NK-92 (cell line): ENCODE results near the gene CHKA.
A peak's percentile ranks its signal among the peaks of the same experiment; 100 is the strongest.

Experiments used
- DNase-seq: peaks from one replicate; lab custom pipeline; 2025; ENCODE audit not compliant: unreplicated experiment; lab: John Stamatoyannopoulos, UW

CHKA gene

DNA sequence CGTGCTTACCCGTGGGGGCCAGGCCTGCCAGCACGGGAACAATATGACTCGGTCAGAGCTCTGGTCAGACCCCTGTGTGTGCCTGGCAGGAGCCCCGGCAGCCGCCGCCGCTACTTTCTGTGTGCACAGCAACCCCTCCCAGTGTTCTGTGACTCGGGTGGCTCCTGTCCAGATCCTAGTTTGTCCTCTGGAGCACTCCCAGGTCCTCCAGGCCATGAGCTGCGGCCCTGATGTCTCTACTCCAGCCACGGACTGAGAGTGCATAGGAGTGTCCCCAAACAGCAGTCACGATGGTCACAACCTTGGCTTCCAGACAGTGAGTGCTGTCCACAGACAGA is 87.5 kb downstream of the CHKA start:
- no peak for DNase-seq

DNA sequence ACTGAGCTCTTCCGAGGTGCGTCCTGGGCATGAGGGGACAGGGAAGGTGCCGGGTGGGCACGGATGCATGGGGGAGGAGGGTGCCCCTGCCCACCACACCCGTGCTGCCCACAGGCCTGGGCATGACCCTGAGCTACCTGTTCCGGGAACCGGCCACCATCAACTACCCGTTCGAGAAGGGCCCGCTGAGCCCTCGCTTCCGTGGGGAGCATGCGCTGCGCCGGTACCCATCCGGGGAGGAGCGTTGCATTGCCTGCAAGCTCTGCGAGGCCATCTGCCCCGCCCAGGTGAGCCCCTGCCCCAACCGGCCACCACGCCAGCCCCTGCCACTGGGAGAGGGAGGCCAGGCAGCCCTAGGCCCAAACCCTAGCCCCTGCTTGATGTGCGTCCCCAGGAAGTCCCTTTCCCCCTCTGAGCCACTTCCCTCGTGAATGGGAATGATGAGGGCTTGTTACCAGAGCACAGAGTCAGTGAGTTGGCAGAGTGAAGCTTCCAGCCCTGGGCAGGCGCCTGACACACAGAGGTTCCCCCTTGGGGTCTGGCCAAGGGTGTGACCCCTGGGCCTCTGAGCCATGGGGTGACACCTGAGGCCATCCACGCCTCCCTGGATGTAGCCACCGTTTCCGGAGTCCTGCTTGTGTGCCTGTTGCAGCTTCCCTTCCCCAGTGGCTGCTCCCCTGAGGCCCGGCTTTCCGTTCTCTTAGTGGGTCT is 88.0 kb downstream of the CHKA start:
- no peak for DNase-seq

- DNase-seq: no peak
Observed at GRCh38 chr11:68032003-68032402, 89.2 kb downstream of the CHKA start.

- no peak for DNase-seq
Observed at GRCh38 chr11:68031144-68031464, 90.1 kb downstream of the CHKA start.

GRCh38 chr11:68030318-68031143 is 90.7 kb downstream of the CHKA start, which contains the start of gene NDUFS8:
Gene NDUFS8 (plus strand): TSS chr11:68030681. CDS start chr11:68032152, 1,471 bp downstream.
- peak; percentile 80 for DNase-seq

DNA sequence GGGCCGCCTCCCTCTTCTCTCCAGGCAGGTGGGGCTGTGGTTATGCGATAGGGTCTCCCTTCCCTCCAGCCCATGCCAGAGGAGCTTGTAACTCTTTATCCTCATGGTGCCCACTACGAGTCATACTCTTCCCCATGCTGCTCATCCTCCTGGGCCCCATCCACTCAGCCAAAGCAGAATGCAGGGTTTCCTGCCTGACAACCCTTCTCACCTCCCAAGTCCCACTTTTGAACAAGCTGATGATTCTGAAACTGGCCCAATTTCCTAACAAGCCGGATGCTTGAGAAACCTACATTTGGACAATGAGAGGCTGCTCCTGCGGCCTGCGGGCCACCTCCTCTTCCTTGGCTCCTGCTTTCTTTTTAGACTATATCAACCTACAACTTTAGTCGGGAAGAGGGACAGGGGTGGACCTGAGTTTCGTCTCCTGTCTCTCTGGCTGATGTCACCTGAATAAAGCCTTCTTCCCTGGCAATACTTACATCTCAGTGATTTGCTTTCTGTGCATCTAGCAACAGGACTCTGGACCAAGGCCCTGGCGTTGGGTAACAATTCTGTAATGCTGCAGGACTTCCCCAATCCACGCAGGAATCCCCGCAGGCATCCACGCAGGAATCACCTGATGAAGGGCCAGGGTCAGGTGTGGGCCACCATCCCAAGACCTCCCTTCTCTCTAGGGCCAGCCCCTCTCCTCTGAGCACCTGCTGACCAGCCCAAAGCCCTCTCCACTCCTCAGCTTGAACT is 92.2 kb downstream of the CHKA start:
- no peak for DNase-seq

DNA sequence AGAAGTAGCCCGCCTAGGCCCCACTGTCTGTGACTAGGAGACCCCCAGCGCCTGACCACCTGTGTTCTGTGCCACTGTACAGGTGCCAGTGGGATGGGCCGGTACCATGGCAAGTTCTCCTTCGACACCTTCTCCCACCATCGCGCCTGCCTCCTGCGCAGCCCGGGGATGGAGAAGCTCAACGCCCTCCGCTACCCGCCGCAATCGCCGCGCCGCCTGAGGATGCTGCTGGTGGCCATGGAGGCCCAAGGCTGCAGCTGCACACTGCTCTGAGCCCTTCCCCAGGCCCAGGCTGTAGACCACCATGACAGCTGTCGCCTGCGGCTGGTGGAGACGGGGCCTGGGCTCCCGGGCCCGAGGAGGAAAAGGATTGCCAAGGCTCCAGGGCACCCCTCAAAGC is 93.5 kb downstream of the CHKA start:
- no peak for DNase-seq

DNA sequence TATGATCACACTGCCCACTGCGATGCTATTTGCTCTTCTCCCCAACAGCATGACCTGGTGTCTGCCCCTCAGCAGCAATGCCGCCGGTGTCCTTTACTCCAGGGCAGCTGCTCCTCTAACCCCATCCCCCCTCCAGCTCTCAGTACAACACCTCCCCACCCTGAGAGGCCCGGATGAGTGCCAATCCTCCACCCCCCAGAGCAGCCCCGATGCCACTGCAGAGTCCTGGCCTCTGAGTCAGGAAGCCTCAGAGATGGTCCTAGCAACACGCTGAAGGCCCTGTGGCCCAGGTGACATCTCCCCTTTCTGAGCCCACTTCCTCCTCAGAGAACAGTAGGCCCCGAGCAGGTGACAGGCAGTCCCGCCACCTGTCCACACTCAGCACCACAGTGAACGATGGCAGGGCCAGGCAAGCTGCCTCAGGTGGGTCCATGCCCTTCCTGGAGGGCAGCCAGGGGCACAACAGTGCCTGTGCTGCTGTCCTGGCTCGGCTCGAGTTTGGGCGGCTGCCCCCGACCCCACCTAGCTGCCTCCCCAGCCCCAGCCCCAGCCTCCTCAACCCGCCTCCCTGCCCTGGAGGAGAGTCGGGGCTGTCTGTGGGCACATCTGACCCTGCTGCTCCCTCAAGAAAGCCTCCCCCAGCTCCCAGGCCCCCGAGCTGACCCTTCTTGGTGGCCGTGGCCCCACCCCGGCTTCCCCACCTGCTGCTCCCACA is 94.6 kb downstream of the CHKA start:
- DNase-seq: no peak

GRCh38 chr11:68025047-68025446 is 96.1 kb downstream of the CHKA start:
- DNase-seq: no peak

DNA sequence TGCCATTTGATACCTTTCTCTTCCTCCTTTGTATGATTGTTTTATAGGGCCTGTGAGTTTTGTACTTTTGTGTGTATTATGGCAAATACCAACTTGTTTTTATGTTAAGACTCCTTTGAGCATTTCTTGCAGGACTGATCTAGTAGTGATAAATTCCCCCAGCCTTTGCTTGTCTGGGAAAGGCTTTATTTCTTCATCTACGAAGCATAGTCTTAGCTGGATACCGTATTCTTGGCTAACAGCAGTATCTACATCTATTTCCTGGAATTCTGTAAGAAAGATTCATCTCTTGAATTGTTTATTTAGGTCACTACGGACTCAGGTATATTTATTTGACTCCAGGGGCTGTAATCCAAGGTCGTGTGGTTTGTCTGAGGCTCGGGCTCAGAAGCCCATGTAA is 96.7 kb downstream of the CHKA start:
- no peak for DNase-seq

DNA sequence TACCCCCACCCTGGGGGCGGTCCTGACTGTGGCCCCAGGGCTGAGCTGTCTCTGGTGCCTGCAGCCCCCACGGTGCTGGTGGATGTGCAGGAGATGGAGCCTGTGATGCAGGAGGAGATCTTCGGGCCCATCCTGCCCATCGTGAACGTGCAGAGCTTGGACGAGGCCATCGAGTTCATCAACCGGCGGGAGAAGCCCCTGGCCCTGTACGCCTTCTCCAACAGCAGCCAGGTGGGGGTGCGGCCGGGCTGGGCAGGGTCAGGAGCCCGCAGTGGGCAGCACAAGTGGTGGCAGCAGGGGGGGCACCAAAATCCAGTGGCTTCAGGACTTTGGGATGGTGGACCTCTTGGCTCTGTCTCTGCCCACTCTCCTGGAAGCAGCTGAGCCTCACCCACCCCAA is 98.7 kb downstream of the CHKA start:
- DNase-seq: no peak

GRCh38 chr11:68021167-68021787 is 99.9 kb downstream of the CHKA start:
- no peak for DNase-seq

GRCh38 chr11:68020575-68020974 is 100.6 kb downstream of the CHKA start:
- no peak for DNase-seq

DNA sequence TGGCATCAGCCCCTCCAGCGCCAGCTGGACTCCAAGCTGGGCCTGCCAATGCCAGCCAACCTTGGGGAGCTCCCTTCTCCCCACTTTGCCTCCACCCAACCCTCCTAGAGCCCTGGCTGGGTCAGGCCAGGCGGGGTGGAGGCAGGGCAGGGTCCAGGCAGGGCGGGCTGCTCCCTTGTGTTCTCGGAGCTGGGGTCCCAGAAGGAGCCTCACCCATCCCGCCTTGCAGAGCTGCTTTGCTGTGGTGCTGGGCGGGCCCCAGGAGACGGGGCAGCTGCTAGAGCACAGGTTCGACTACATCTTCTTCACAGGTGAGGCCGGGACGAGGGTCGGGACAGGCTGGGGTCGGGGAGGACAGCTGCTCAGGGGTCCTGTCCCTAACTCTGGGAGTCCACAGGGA is 101.7 kb downstream of the CHKA start:
- DNase-seq: no peak

- no peak for DNase-seq
Observed at GRCh38 chr11:68018730-68019190, 102.4 kb downstream of the CHKA start.

GRCh38 chr11:68017980-68018729 is 103.0 kb downstream of the CHKA start:
- no peak for DNase-seq

- no peak for DNase-seq
Observed at GRCh38 chr11:68016904-68017817, 104.0 kb downstream of the CHKA start.

GRCh38 chr11:68016161-68016903 is 104.9 kb downstream of the CHKA start:
- DNase-seq: no peak
